ENCODE results near the gene PRSS48. TPM values are rescaled to one million over a fixed set of nuclear protein-coding genes. Genes with fewer than 3 reads are reported as not detected.
A peak's percentile ranks its signal among the peaks of the same experiment; 100 is the strongest.
"Not testable (repeated sequence)": the region's sequence is repeated elsewhere in the genome, so short reads cannot be mapped to it uniquely, and the experiment has no call there.

PRSS48 gene
- total RNA-seq, 1 experiment from 2014 or later: not detected

DNA sequence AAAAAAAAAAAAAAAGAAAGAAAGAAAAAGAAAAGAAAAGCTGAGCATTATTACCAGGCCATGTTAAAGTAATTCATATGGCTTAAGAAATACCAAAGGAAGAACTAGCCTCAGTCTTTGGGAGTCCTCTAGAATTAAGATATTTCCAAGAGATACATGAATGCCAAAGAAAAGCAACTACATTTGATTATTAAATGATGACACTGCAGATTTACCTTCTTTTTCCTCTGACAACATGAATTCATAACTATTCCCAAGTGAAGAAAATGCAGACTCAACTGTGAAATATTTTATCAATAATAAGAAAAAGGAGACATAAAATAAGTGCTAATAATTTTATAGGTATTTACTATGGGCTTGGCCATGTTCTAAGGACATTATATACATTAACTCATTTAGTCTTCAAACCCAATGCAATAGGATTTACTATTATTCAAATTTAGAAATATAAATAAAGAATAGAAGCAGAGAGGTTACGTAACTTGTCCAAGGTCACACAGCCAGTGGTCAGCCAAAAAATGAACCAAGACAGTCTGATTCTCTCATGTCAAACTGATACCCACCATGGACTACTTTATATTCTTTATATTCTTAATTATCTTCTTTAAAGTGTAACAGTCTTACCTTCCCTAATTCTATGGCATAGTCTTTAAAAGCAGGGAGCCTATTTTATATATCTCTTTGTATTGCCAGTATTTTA is 41.5 kb downstream of the PRSS48 start:
- no peak for DNase-seq (ENCODE audit: low read depth)

DNA sequence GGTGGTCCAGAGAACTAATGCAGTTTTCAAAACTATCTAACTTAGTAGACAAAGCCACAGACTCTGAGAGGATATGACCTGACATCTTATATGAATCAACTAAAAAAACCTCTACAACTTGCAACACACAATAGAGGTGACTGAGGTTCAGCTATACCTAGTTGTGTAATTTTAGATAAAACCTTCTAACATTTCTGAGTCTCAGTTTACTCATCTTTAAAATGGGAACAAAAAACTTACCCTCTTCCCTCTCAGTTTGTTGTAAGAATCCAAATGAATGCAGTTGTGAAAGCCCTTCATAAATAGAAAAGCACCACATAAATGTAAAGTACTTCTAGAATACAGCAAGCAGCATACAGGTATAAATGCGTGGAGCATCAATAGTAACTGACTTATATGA is 42.5 kb downstream of the PRSS48 start:
- DNase-seq (ENCODE audit: low read depth): no peak

DNA sequence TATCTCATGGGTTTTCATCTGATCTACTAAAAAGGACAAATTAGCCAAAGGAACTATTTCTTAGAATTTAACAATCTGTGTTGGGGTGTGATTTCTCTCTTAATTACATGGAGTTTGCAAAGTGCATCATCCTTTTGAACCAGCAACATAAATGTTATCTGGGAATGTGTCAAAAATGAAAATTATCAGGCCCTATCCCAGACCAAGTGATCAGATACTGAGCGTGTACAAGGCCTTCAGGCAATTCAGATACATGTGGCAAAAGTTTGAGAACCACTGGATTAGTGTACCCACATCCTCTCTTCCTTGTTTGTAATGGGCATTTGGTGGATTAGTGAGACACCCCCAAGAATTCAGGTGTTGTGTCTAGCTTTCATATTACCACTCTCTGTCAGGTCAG is 44.6 kb downstream of the PRSS48 start:
- DNase-seq (ENCODE audit: low read depth): no peak

DNA sequence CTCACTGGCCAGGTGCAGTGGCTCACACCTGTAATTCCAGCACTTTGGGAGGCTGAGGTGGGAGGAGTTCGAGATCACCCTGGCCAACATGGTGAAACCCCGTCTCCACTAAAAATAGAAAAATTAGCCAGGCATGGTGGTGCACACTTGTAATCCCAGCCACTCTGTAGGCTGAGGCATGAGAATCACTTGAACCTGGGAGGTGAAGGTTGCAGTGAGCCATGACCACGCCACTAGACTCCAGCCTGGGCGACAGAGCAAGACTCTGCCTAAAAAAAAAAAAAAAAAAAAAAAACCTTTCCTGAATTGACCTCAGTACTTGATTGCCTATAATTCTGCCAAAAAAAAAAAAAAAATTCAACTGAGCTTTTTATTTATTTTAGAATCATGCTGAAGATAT is 45.2 kb downstream of the PRSS48 start:
- DNase-seq (ENCODE audit: low read depth): not testable (repeated sequence)

DNA sequence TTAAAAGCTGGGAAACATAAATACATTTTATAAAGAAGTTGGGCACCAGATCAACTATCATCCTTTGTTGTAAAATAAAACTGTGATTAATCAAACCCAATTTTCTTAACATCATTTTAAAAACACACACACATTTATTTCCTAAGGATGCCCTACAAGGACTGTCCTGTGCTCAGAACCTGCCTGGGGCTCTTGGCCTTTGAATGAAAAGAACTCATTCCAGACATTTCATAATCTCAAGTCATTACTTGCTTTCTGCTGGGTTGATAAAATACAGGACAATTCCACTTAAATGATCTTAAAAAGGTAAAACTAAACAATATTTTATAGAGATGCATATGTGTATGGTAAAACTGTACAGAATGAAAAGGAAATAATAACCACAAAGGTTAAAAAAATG is 45.6 kb downstream of the PRSS48 start:
- DNase-seq (ENCODE audit: low read depth): no peak

GRCh38 chr4:151323667-151324066 is 46.7 kb downstream of the PRSS48 start:
- no peak for DNase-seq (ENCODE audit: low read depth)

GRCh38 chr4:151324124-151324751 is 47.3 kb downstream of the PRSS48 start:
- DNase-seq (ENCODE audit: low read depth): no peak

DNA sequence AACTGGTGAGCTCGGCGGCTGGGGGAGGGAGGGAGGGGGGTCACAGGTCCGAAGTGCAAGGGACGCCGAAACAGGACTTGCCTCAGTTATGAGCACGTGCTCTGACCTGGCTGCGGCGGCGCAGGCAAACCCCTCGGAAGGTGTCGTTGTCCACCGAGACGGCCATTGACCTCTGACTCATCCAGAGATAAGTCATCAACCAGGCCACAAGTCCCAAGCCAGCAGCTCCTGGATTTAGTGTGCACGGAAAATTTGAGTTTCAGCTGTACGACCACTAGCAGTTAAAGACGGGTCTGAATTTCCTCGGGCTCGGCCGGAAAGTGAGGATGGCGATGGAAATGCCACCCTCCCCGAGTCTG is 47.8 kb downstream of the PRSS48 start:
- peak; percentile 41 for DNase-seq (ENCODE audit: low read depth)

DNA sequence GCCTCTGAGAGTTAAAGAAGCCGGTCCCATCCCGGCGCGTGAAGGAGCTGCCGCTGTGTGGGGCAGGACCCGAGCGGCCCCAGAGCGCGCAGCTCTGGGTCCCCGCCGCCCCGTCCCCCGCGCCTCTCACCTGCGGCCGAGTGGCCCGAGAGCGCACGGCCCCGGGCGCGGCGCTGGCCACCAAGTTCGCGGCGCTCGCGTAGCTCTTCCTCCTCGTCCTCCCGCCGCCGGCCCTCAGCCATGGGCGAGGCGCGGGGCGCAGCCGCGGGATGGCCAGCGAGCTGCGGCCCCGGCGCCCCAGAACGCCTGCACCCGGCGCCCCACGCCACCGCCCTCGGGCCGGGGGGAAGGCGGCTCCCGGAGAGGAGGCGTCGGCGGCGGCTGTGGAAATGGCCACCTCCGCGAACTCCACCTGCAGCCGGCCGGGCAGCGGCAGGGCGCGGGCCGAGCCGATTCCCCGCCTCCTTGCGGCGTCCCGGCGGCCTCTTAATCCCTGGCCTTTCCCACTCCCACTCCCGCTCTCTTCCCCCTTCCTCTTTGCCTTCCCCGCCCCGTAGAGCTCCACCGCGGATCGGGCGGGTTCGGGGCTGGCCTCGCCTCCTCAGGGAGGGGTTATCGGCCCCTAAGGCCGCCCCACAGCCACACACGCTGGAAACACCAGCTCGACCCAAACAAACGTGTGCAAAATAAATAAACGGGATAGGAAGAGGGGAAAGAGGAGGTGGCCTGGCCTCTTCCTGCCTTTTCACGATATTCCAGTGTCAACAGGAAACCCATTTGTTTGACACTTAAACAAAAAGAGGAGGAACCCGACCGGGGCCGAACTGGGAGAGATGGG is 48.4 kb downstream of the PRSS48 start, which contains the start of gene SH3D19:
TSS of gene SH3D19 (minus strand) at position 495 of the 838 bp plus-strand sequence. CDS start at position 242, 253 bp downstream.
- DNase-seq (ENCODE audit: low read depth): peak; percentile 57

- DNase-seq (ENCODE audit: low read depth): no peak
Observed at GRCh38 chr4:151325949-151326246, 48.9 kb downstream of the PRSS48 start.

DNA sequence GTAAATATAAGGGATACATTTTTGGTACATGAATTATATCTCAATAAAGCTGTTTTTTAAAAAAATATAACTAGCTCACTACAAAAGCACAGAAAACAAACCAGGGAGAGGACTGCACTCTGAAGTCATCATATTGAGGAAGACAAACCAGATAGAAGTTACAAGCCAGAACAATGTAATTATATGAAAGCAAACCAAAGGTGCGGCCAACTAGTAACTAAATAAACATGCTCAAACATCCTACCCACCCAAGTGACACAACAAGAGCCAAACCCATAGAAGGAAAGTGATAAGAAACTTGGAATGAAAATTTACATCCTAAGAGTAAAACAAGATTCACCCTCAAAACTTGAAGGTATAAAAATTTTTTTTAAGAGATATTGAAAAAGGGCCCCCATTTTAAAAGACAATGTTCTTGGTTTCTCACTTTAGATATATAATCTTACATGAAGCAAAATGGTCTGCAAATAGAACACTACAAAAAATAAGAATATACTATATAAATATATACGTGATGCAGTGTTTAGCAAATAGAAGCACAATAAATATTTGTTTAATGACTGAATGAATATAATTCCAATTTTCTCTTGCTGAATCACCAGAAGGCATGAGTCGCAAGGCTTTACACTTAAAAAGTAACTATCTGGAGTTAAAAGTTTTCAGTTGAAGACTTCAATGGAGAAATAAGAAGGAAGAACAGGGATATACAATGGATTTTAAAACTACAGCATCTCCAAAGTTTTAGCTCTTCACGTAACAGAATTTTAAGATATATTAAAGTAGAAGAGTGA is 52.5 kb downstream of the PRSS48 start:
- no peak for DNase-seq (ENCODE audit: low read depth)

GRCh38 chr4:151331276-151332042 is 54.5 kb downstream of the PRSS48 start:
- peak; percentile 23 for DNase-seq (ENCODE audit: low read depth)

DNA sequence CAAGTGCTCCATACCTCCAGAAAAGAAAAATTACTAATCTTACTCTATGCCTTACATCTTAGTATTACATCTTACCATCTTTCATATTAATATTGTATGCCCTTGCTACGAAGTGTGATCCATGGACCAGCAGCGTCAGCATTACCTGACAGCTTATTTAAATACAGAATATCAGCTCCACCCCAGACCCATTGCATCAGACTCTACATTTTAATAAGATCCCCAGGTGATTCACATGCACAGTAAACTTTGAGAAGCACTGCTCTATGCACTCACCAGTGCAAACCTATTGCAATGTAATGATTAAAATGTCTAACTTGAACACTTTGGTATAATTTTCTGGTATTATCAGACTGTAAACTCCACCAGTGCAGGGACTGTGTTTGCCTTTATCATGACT is 62.5 kb downstream of the PRSS48 start:
- no peak for DNase-seq (ENCODE audit: low read depth)

GRCh38 chr4:151340751-151341385 is 63.9 kb downstream of the PRSS48 start:
- no peak for DNase-seq (ENCODE audit: low read depth)

Other genes starting within 250 kb of the PRSS48 start
- 3,063 and 3,525 TPM in 2 replicates for gene RPS3A, start 177.5 kb upstream of the PRSS48 start, total RNA-seq (2014; rRNA removed; shearing (Covaris generic))
- gene SH3D19, start 48.4 kb downstream of the PRSS48 start, total RNA-seq (2014; rRNA removed; shearing (Covaris generic)): 5.3 and 5.8 TPM in 2 replicates
- 1.9 and 2.1 TPM in 2 replicates for gene FHIP1A, start 132.0 kb downstream of the PRSS48 start, total RNA-seq (2014; rRNA removed; shearing (Covaris generic))

Measured in Daoy (cell line).